GM23338 (cell line): ENCODE results near the gene MUTYH. TPM values are rescaled to one million over a fixed set of nuclear protein-coding genes. Genes with fewer than 3 reads are reported as not detected.

Experiments used
- ATAC-seq: fragments of 200-7000 bp; cut with Tn5 transposase; 3 replicates; pipeline ENCODE4 v1.9.1; 2020
- DNase-seq: peaks from one replicate; pipeline ENCODE4 v3.0.0-alpha.2; 2015; ENCODE audit warnings: low spot score
- H2AFZ ChIP-seq: fragments of 200-600 bp; sonication (generic); 2 replicates; pipeline ENCODE4 v1.8.0; 2016; ENCODE audit warnings: antibody characterized with exemption, mild to moderate bottlenecking, moderate library complexity
- H3F3A ChIP-seq: fragments of 200-600 bp; sonication (generic); replicated peaks from 2 replicates; pipeline ENCODE4 v1.8.0; 2017; ENCODE audit warnings: antibody characterized with exemption, mixed run types, low read depth
- H3K27ac ChIP-seq: fragments of 200-600 bp; sonication (generic); 2 replicates; pipeline ENCODE4 v1.6.1; 2016; ENCODE audit warnings: low read depth
- H3K27me3 ChIP-seq: fragments of 200-600 bp; sonication (generic); 2 replicates; pipeline ENCODE4 v1.8.0; 2016; ENCODE audit warnings: mild to moderate bottlenecking, mixed run types, moderate library complexity; ENCODE audit not compliant: insufficient read depth
- H3K36me3 ChIP-seq: fragments of 200-600 bp; sonication (generic); 2 replicates; pipeline ENCODE4 v1.8.0; 2016; ENCODE audit warnings: mild to moderate bottlenecking; ENCODE audit not compliant: insufficient read depth
- H3K4me1 ChIP-seq: fragments of 200-600 bp; sonication (generic); 2 replicates; pipeline ENCODE4 v1.8.0; 2016; ENCODE audit warnings: mild to moderate bottlenecking, moderate library complexity; ENCODE audit not compliant: insufficient read depth
- H3K4me2 ChIP-seq: fragments of 200-600 bp; sonication (generic); 2 replicates; pipeline ENCODE4 v1.7.1; 2017; ENCODE audit warnings: mixed run types
- H3K4me3 ChIP-seq: fragments of 200-600 bp; sonication (generic); 2 replicates; pipeline ENCODE4 v1.6.1; 2016; ENCODE audit warnings: mixed run types
- H3K79me2 ChIP-seq: fragments of 200-600 bp; sonication (generic); replicated peaks from 2 replicates; pipeline ENCODE4 v1.8.0; 2017; ENCODE audit warnings: mild to moderate bottlenecking; ENCODE audit not compliant: insufficient read depth
- H3K9me2 ChIP-seq: fragments of 200-600 bp; sonication (generic); 2 replicates; pipeline ENCODE4 v1.8.0; 2017; ENCODE audit not compliant: insufficient read depth
- H4K20me1 ChIP-seq: fragments of 200-600 bp; sonication (generic); replicated peaks from 2 replicates; pipeline ENCODE4 v1.8.0; 2017; ENCODE audit warnings: mild to moderate bottlenecking; ENCODE audit not compliant: insufficient read depth
- H3K27ac Mint-ChIP-seq: 2 replicates; pipeline ENCODE4 v1.8.0; 2020; ENCODE audit warnings: inconsistent platforms, mild to moderate bottlenecking, moderate library complexity, mixed read lengths
- H3K27me3 Mint-ChIP-seq: 3 replicates; pipeline ENCODE4 v1.8.0; 2022; ENCODE audit warnings: low read depth, mild to moderate bottlenecking, moderate library complexity, mixed read lengths, inconsistent platforms; ENCODE audit not compliant: insufficient read depth, poor library complexity
- H3K36me3 Mint-ChIP-seq: 3 replicates; pipeline ENCODE4 v1.8.0; 2021; ENCODE audit warnings: low read depth, mild to moderate bottlenecking, inconsistent platforms, moderate library complexity, mixed read lengths
- H3K4me1 Mint-ChIP-seq: 3 replicates; pipeline ENCODE4 v1.8.0; 2020; ENCODE audit warnings: mild to moderate bottlenecking, inconsistent platforms, mixed read lengths
- H3K4me3 Mint-ChIP-seq: 3 replicates; pipeline ENCODE4 v1.8.0; 2021; ENCODE audit warnings: moderate library complexity, mild to moderate bottlenecking, inconsistent platforms, mixed read lengths
- H3K9me3 Mint-ChIP-seq: 3 replicates; pipeline ENCODE4 v1.8.0; 2020; ENCODE audit warnings: moderate library complexity, mild to moderate bottlenecking, inconsistent platforms, mixed read lengths
- EZH2 ChIP-seq: fragments of 200-600 bp; sonication (generic); IDR thresholded peaks from one replicate; pipeline ENCODE4 v1.8.0; 2017; ENCODE audit warnings: antibody characterized with exemption, mild to moderate bottlenecking, low read depth; ENCODE audit not compliant: unreplicated experiment
- EZH2phosphoT487 ChIP-seq: fragments of 200-600 bp; sonication (generic); IDR thresholded peaks from one replicate; pipeline ENCODE4 v1.8.1; 2018; ENCODE audit warnings: antibody characterized with exemption; ENCODE audit not compliant: unreplicated experiment
- NANOG ChIP-seq: IDR thresholded peaks from 2 replicates; pipeline ENCODE4 v1.6.1; 2016; ENCODE audit warnings: antibody characterized with exemption, borderline replicate concordance
- POLR2AphosphoS5 ChIP-seq: IDR thresholded peaks from 2 replicates; pipeline ENCODE4 v1.6.1; 2016; ENCODE audit warnings: antibody characterized with exemption, low read depth
- STAT1 ChIP-seq: IDR thresholded peaks from one replicate; pipeline ENCODE4 v1.6.1; 2016; ENCODE audit warnings: antibody characterized with exemption; ENCODE audit not compliant: unreplicated experiment
- ZNF114 ChIP-seq: fragments of 250-450 bp; sonication (Bioruptor Pico); IDR thresholded peaks from 2 replicates; pipeline ENCODE4 v1.5.0; 2020; ENCODE audit warnings: mild to moderate bottlenecking, moderate library complexity
- ZNF331 ChIP-seq: fragments of 250-450 bp; sonication (Bioruptor Pico); IDR thresholded peaks from 2 replicates; pipeline ENCODE4 v1.5.0; 2020; ENCODE audit warnings: low read depth, mild to moderate bottlenecking, moderate library complexity
- polyA plus RNA-seq: library from polyadenylated mRNA; unstranded; fragments of >200 nt; fragmentation: Nextera tagmentation; extraction: Ambion mirVana; gene quantifications from 2 replicates; pipeline ENCODE4 v1.2.1, GENCODE V29; 2016
- total RNA-seq: library from RNA; depleted of rRNA; stranded (reverse); fragments of >200 nt; shearing (Covaris generic); gene quantifications from 2 replicates; pipeline ENCODE4 v1.2.3, GENCODE V29; 2014
- TF ChIP-seq, protein P1 (sequence below): IDR thresholded peaks from 2 replicates; pipeline ENCODE4 v1.6.1; 2016; ENCODE audit warnings: antibody characterized with exemption
- TF ChIP-seq, protein P2 (sequence below): IDR thresholded peaks from one replicate; pipeline ENCODE4 v1.6.1; 2018; ENCODE audit warnings: antibody characterized with exemption; ENCODE audit not compliant: unreplicated experiment
- TF ChIP-seq, protein P3 (sequence below): fragments of 250-450 bp; sonication (Bioruptor Pico); IDR thresholded peaks from 2 replicates; pipeline ENCODE4 v1.5.0; 2020; ENCODE audit warnings: mild to moderate bottlenecking, moderate library complexity
- TF ChIP-seq, protein P4 (sequence below), 2 experiments: fragments of 200-600 bp in 1 of 2; sonication (generic) in 1 of 2; conservative IDR thresholded peaks; 2 replicates each; pipeline versions ENCODE4 v1.5.1 to v1.6.1; 2016 to 2017; ENCODE audit warnings: antibody characterized with exemption in 2 of 2, low read depth in 2 of 2, mild to moderate bottlenecking in 2 of 2, moderate library complexity in 1 of 2

The MUTYH gene
- total and polyA plus RNA-seq, 2 experiments from 2014 or later = 47.9 to 67.4 TPM

DNA sequence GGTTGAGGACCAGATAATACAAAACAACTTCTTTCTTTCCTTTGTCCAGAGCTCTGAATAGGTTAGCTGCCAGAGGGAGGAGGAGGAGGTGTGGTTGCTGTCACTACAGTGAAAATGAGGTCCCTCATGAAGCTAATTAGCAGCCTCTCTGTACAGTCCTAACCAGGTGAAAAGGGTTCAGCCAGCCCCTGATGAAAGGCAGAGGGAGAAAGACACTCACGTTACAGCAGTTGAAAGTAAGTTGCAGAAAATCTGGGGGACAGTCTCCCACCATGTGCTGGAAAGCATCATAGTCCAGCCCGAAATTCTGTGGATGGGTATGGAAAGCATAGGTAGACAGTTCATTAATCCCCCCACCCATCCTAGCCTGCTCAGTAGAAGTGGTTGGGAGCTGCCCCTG, 6.2 kb upstream of the MUTYH start (continued):
- TF ChIP-seq POLR2AphosphoS5 (no peak), EZH2phosphoT487 (no peak)
- TF ChIP-seq, protein P1, sequence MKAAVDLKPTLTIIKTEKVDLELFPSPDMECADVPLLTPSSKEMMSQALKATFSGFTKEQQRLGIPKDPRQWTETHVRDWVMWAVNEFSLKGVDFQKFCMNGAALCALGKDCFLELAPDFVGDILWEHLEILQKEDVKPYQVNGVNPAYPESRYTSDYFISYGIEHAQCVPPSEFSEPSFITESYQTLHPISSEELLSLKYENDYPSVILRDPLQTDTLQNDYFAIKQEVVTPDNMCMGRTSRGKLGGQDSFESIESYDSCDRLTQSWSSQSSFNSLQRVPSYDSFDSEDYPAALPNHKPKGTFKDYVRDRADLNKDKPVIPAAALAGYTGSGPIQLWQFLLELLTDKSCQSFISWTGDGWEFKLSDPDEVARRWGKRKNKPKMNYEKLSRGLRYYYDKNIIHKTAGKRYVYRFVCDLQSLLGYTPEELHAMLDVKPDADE = no peak
- TF ChIP-seq, protein P2, sequence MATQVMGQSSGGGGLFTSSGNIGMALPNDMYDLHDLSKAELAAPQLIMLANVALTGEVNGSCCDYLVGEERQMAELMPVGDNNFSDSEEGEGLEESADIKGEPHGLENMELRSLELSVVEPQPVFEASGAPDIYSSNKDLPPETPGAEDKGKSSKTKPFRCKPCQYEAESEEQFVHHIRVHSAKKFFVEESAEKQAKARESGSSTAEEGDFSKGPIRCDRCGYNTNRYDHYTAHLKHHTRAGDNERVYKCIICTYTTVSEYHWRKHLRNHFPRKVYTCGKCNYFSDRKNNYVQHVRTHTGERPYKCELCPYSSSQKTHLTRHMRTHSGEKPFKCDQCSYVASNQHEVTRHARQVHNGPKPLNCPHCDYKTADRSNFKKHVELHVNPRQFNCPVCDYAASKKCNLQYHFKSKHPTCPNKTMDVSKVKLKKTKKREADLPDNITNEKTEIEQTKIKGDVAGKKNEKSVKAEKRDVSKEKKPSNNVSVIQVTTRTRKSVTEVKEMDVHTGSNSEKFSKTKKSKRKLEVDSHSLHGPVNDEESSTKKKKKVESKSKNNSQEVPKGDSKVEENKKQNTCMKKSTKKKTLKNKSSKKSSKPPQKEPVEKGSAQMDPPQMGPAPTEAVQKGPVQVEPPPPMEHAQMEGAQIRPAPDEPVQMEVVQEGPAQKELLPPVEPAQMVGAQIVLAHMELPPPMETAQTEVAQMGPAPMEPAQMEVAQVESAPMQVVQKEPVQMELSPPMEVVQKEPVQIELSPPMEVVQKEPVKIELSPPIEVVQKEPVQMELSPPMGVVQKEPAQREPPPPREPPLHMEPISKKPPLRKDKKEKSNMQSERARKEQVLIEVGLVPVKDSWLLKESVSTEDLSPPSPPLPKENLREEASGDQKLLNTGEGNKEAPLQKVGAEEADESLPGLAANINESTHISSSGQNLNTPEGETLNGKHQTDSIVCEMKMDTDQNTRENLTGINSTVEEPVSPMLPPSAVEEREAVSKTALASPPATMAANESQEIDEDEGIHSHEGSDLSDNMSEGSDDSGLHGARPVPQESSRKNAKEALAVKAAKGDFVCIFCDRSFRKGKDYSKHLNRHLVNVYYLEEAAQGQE = no peak

DNA sequence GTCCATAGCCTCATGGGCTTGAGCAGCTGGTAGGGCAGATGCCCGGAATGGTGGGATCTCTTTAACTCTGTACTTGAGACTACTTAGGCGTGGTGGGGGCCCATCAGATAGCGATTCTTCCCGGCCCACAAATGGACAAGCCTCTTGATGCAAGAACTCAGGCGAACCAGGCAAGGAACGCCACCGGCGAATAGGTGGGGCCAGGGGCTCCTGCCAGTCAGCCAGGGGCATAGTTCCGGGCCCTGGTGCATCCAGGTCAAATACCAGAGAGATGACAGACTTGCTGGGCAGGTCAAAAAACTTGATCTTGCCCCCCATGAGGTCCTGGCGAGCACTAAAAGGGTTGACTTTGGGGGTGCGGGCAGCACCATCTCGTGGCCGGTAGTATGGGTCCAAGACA, 4.8 kb upstream of the MUTYH start:
- DNase-seq (no peak), ATAC-seq (no peak)
- 0 out of 2 replicates have a peak, but pooled peaks cover 7% of the 10 kb centered on the region for H3F3A ChIP-seq
- no peaks in the 10 kb centered on the region for H3K27me3 ChIP-seq
- no peak overlapping the region for H2AFZ ChIP-seq
- H3K4me2 ChIP-seq = no peak overlapping the region
- peaks cover 49% of the 10 kb centered on the region for H3K36me3 Mint-ChIP-seq
- no peak overlapping the region for H3K27ac Mint-ChIP-seq
- no peaks in the 10 kb centered on the region for H3K9me2 ChIP-seq
- H3K4me1 Mint-ChIP-seq = peaks cover 4% of the 10 kb centered on the region
- peaks cover 2% of the 10 kb centered on the region for H3K27me3 Mint-ChIP-seq
- H3K36me3 ChIP-seq = peaks cover 7% of the 10 kb centered on the region
- no peak overlapping the region for H3K4me3 Mint-ChIP-seq
- no peak overlapping the region for H3K4me3 ChIP-seq
- H3K4me1 ChIP-seq = peaks cover 9% of the 10 kb centered on the region
- H3K9me3 Mint-ChIP-seq = no peaks in the 10 kb centered on the region
- H3K27ac ChIP-seq = no peak overlapping the region
- peaks cover 17% of the 10 kb centered on the region for H3K79me2 ChIP-seq
- H4K20me1 ChIP-seq = no peaks in the 10 kb centered on the region; the same call in none of the 2 replicates
- TF ChIP-seq, protein P3, sequence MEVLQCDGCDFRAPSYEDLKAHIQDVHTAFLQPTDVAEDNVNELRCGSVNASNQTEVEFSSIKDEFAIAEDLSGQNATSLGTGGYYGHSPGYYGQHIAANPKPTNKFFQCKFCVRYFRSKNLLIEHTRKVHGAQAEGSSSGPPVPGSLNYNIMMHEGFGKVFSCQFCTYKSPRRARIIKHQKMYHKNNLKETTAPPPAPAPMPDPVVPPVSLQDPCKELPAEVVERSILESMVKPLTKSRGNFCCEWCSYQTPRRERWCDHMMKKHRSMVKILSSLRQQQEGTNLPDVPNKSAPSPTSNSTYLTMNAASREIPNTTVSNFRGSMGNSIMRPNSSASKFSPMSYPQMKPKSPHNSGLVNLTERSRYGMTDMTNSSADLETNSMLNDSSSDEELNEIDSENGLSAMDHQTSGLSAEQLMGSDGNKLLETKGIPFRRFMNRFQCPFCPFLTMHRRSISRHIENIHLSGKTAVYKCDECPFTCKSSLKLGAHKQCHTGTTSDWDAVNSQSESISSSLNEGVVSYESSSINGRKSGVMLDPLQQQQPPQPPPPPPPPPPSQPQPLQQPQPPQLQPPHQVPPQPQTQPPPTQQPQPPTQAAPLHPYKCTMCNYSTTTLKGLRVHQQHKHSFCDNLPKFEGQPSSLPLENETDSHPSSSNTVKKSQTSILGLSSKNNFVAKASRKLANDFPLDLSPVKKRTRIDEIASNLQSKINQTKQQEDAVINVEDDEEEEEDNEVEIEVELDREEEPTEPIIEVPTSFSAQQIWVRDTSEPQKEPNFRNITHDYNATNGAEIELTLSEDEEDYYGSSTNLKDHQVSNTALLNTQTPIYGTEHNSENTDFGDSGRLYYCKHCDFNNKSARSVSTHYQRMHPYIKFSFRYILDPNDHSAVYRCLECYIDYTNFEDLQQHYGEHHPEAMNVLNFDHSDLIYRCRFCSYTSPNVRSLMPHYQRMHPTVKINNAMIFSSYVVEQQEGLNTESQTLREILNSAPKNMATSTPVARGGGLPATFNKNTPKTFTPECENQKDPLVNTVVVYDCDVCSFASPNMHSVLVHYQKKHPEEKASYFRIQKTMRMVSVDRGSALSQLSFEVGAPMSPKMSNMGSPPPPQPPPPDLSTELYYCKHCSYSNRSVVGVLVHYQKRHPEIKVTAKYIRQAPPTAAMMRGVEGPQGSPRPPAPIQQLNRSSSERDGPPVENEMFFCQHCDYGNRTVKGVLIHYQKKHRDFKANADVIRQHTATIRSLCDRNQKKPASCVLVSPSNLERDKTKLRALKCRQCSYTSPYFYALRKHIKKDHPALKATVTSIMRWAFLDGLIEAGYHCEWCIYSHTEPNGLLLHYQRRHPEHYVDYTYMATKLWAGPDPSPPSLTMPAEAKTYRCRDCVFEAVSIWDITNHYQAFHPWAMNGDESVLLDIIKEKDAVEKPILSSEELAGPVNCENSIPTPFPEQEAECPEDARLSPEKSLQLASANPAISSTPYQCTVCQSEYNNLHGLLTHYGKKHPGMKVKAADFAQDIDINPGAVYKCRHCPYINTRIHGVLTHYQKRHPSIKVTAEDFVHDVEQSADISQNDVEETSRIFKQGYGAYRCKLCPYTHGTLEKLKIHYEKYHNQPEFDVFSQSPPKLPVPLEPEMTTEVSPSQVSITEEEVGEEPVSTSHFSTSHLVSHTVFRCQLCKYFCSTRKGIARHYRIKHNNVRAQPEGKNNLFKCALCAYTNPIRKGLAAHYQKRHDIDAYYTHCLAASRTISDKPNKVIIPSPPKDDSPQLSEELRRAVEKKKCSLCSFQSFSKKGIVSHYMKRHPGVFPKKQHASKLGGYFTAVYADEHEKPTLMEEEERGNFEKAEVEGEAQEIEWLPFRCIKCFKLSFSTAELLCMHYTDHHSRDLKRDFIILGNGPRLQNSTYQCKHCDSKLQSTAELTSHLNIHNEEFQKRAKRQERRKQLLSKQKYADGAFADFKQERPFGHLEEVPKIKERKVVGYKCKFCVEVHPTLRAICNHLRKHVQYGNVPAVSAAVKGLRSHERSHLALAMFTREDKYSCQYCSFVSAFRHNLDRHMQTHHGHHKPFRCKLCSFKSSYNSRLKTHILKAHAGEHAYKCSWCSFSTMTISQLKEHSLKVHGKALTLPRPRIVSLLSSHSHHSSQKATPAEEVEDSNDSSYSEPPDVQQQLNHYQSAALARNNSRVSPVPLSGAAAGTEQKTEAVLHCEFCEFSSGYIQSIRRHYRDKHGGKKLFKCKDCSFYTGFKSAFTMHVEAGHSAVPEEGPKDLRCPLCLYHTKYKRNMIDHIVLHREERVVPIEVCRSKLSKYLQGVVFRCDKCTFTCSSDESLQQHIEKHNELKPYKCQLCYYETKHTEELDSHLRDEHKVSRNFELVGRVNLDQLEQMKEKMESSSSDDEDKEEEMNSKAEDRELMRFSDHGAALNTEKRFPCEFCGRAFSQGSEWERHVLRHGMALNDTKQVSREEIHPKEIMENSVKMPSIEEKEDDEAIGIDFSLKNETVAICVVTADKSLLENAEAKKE (CRISPR knock-in tag) = no peak
- TF ChIP-seq ZNF331 (CRISPR knock-in tag) (no peak), EZH2phosphoT487 (no peak), EZH2 (no peak), POLR2AphosphoS5 (no peak), STAT1 (no peak), ZNF114 (CRISPR knock-in tag) (no peak), NANOG (no peak)
- TF ChIP-seq, protein P4, sequence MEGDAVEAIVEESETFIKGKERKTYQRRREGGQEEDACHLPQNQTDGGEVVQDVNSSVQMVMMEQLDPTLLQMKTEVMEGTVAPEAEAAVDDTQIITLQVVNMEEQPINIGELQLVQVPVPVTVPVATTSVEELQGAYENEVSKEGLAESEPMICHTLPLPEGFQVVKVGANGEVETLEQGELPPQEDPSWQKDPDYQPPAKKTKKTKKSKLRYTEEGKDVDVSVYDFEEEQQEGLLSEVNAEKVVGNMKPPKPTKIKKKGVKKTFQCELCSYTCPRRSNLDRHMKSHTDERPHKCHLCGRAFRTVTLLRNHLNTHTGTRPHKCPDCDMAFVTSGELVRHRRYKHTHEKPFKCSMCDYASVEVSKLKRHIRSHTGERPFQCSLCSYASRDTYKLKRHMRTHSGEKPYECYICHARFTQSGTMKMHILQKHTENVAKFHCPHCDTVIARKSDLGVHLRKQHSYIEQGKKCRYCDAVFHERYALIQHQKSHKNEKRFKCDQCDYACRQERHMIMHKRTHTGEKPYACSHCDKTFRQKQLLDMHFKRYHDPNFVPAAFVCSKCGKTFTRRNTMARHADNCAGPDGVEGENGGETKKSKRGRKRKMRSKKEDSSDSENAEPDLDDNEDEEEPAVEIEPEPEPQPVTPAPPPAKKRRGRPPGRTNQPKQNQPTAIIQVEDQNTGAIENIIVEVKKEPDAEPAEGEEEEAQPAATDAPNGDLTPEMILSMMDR (conservative IDR thresholded peaks at IDR 0.05; ENCODE audit: low read depth in 2 of 2) = no peak
- TF ChIP-seq, protein P1 = no peak
